NCI-H82 treated with DMSO at 0.1 percent for 48 hours (cell line): ENCODE data around the gene NECTIN2.
"Not testable (repeated sequence)": the region's sequence is repeated elsewhere in the genome, so short reads cannot be mapped to it uniquely, and the experiment has no call there.

Experiments used
- DNase-seq: peaks from one replicate; lab custom pipeline; 2025; ENCODE audit not compliant: unreplicated experiment; lab: John Stamatoyannopoulos, UW

NECTIN2 gene

GRCh38 chr19:44882063-44882462 is 36.0 kb downstream of the NECTIN2 start:
- no peak for DNase-seq

GRCh38 chr19:44882619-44883397 is 36.7 kb downstream of the NECTIN2 start:
- not testable (repeated sequence) for DNase-seq

GRCh38 chr19:44883922-44884321 is 37.8 kb downstream of the NECTIN2 start:
- no peak for DNase-seq

- DNase-seq, result no peak
Measured at GRCh38 chr19:44884566-44884965, 38.5 kb downstream of the NECTIN2 start.

- no peak for DNase-seq
Measured at GRCh38 chr19:44886141-44886540, 40.0 kb downstream of the NECTIN2 start.

- DNase-seq, result no peak
Measured at GRCh38 chr19:44887648-44888047, 41.6 kb downstream of the NECTIN2 start.

- DNase-seq, result not testable (repeated sequence)
Measured at GRCh38 chr19:44888335-44888734, 42.2 kb downstream of the NECTIN2 start.

- no peak for DNase-seq
Measured at GRCh38 chr19:44889830-44890365, 43.8 kb downstream of the NECTIN2 start.

GRCh38 chr19:44890366-44891015 is 44.4 kb downstream of the NECTIN2 start:
- DNase-seq, result peak; percentile 100

- peak; percentile 100 for DNase-seq
Measured at GRCh38 chr19:44891016-44891882, 45.2 kb downstream of the NECTIN2 start, which contains the start of gene TOMM40. Gene TOMM40 (plus strand): TSS chr19:44891254. CDS start chr19:44891416, 162 bp downstream.

- no peak for DNase-seq
Measured at GRCh38 chr19:44892932-44893331, 46.8 kb downstream of the NECTIN2 start.

- DNase-seq, result no peak
Measured at GRCh38 chr19:44893332-44894051, 47.4 kb downstream of the NECTIN2 start.

- DNase-seq, result no peak
Measured at GRCh38 chr19:44894052-44894400, 47.9 kb downstream of the NECTIN2 start.

- no peak for DNase-seq
Measured at GRCh38 chr19:44894946-44895345, 48.8 kb downstream of the NECTIN2 start.

GRCh38 chr19:44897835-44898234 is 51.7 kb downstream of the NECTIN2 start:
- DNase-seq, result no peak

GRCh38 chr19:44900328-44901244 is 54.5 kb downstream of the NECTIN2 start:
- no peak for DNase-seq

GRCh38 chr19:44903216-44903601 is 57.1 kb downstream of the NECTIN2 start:
- DNase-seq, result no peak

- peak; percentile 8 for DNase-seq
Measured at GRCh38 chr19:44903602-44904425, 57.7 kb downstream of the NECTIN2 start.
